HCT116 (cell line): ENCODE measurements around the gene PARP6. TPM values are rescaled to one million over a fixed set of nuclear protein-coding genes. Genes with fewer than 3 reads are reported as not detected.
A peak's percentile ranks its signal among the peaks of the same experiment; 100 is the strongest.

Experiments used
- ATAC-seq: fragments of 200-7000 bp; cut with Tn5 transposase; 2 replicates; pipeline ENCODE4 v1.9.1; 2020; ENCODE audit warnings: mild to moderate bottlenecking, moderate library complexity
- BruUV-seq: library from RNA; stranded (reverse); fragments of 400-500 nt; replicated peaks from 2 replicates; lab custom pipeline; 2021; lab: Mats Ljungman, UMichigan
- CTCF ChIA-PET: fragments of 300-600 bp; sonication (Branson Sonifier 250); formaldehyde crosslinking; loops from one replicate; lab custom pipeline; 2021; ENCODE audit warnings: antibody characterized with exemption; lab: Charles Lee
- POLR2A ChIA-PET: fragments of 300-600, 350-600 bp; sonication (Branson Sonifier 250); formaldehyde crosslinking; loops from one replicate; lab custom pipeline; 2021; ENCODE audit warnings: antibody characterized with exemption; lab: Charles Lee
- RAD21 ChIA-PET, 2 experiments: fragments of 300-600 bp; sonication (Branson Sonifier 250); formaldehyde crosslinking; loops; one replicate each; lab custom pipeline; 2023; ENCODE audit warnings: low total read pairs in 2 of 2; ENCODE audit not compliant: uncharacterized antibody in 2 of 2, unreplicated experiment in 2 of 2, low non-redundant PET in 1 of 2; lab: Charles Lee
- DNase-seq: peaks from one replicate; pipeline ENCODE4 v3.0.0-alpha.2; 2010; ENCODE audit warnings: low read depth, low spot score
- H2AFZ ChIP-seq: fragments of 200-600 bp; shearing (Covaris generic), sonication (generic); 2 replicates; pipeline ENCODE4 v1.6.1; 2017; ENCODE audit warnings: low read depth, mixed run types, mixed read lengths, antibody characterized with exemption, low read length; ENCODE audit not compliant: poor library complexity, severe bottlenecking
- H3K27ac ChIP-seq: 2 replicates; pipeline ENCODE4 v1.5.1; 2012; ENCODE audit warnings: low read depth, low read length
- H3K27me3 ChIP-seq: fragments of 200-600 bp; sonication (generic); 2 replicates; pipeline ENCODE4 v1.6.1; 2016; ENCODE audit warnings: mixed run types, low read length, mixed read lengths; ENCODE audit not compliant: insufficient read depth
- H3K36me3 ChIP-seq, 2 experiments: fragments of 200-500 bp in 1 of 2; fragments of 200-600 bp in 1 of 2; sonication (Bioruptor generic) in 1 of 2; sonication (generic) in 1 of 2; 2 replicates each; pipeline versions ENCODE4 v1.5.1 to v1.6.1; 2014 to 2016; ENCODE audit warnings: low read length in 2 of 2, inconsistent platforms in 1 of 2, mixed read lengths in 1 of 2, mixed run types in 1 of 2; ENCODE audit not compliant: insufficient read depth in 2 of 2, control insufficient read depth in 1 of 2
- H3K4me1 ChIP-seq, 2 experiments: fragments of 200-600 bp in 1 of 2; sonication (generic) in 1 of 2; 2 replicates each; pipeline versions ENCODE4 v1.5.1 to v1.6.1; 2012 to 2017; ENCODE audit warnings: low read length in 2 of 2, inconsistent platforms in 1 of 2, mild to moderate bottlenecking in 1 of 2, mixed read lengths in 1 of 2, mixed run types in 1 of 2, moderate library complexity in 1 of 2; ENCODE audit not compliant: insufficient read depth in 2 of 2, control insufficient read depth in 1 of 2
- H3K4me2 ChIP-seq: fragments of 200-600 bp; sonication (generic); 2 replicates; pipeline ENCODE4 v1.6.1; 2017; ENCODE audit warnings: mixed run types, low read length, mixed read lengths
- H3K4me3 ChIP-seq, 2 experiments: fragments of 200-600 bp in 1 of 2; sonication (generic) in 1 of 2; replicated peaks in 1 of 2; 2 replicates each; pipeline ENCODE4 v1.5.1; 2011 to 2016; ENCODE audit warnings: low read length in 2 of 2, control low read depth in 1 of 2, low read depth in 1 of 2, mild to moderate bottlenecking in 1 of 2, mixed read lengths in 1 of 2, mixed run types in 1 of 2
- H3K79me2 ChIP-seq: fragments of 200-600 bp; sonication (generic); 2 replicates; pipeline ENCODE4 v1.6.1; 2017; ENCODE audit warnings: mild to moderate bottlenecking, mixed run types, low read length, moderate library complexity, mixed read lengths; ENCODE audit not compliant: insufficient read depth
- H3K9ac ChIP-seq: fragments of 200-600 bp; sonication (generic); 2 replicates; pipeline ENCODE4 v1.6.1; 2016; ENCODE audit warnings: low read length, mixed read lengths
- H3K9me2 ChIP-seq: fragments of 200-600 bp; sonication (generic), shearing (Covaris generic); 2 replicates; pipeline ENCODE4 v1.6.1; 2017; ENCODE audit warnings: mixed run types, mild to moderate bottlenecking, moderate library complexity; ENCODE audit not compliant: insufficient read depth
- H3K9me3 ChIP-seq, 2 experiments: fragments of 200-500 bp in 1 of 2; fragments of 200-600 bp in 1 of 2; sonication (Bioruptor generic) in 1 of 2; sonication (generic) in 1 of 2; 2 replicates each; pipeline ENCODE4 v1.6.1; 2014 to 2017; ENCODE audit warnings: low read length in 2 of 2, mixed read lengths in 2 of 2, inconsistent platforms in 1 of 2, low read depth in 1 of 2, mild to moderate bottlenecking in 1 of 2, mixed run types in 1 of 2, moderate library complexity in 1 of 2; ENCODE audit not compliant: control insufficient read depth in 1 of 2, insufficient read depth in 1 of 2
- H4K20me1 ChIP-seq: fragments of 200-600 bp; sonication (generic), shearing (Covaris generic); 2 replicates; pipeline ENCODE4 v1.6.1; 2017; ENCODE audit warnings: mixed run types, mild to moderate bottlenecking, moderate library complexity; ENCODE audit not compliant: insufficient read depth
- CTCF ChIP-seq, 3 experiments: fragments of 200-600 bp in 1 of 3; sonication (generic) in 1 of 3; IDR thresholded peaks in 2 of 3; conservative IDR thresholded peaks in 1 of 3; 2 replicates each; pipeline ENCODE4 v1.5.1; 2012 to 2017; ENCODE audit warnings: low read depth in 2 of 3, low read length in 2 of 3, antibody characterized with exemption in 1 of 3, borderline replicate concordance in 1 of 3, control low read depth in 1 of 3, mild to moderate bottlenecking in 1 of 3, mixed read lengths in 1 of 3, mixed run types in 1 of 3, moderate library complexity in 1 of 3; ENCODE audit not compliant: insufficient read depth in 1 of 3
- ELF1 ChIP-seq: IDR thresholded peaks from 2 replicates; pipeline ENCODE4 v1.6.1; 2012; ENCODE audit warnings: low read depth, borderline replicate concordance
- EZH2 ChIP-seq: fragments of 200-600 bp; sonication (generic); IDR thresholded peaks from 2 replicates; pipeline ENCODE4 v1.6.1; 2017; ENCODE audit warnings: antibody characterized with exemption, mixed run types
- JUND ChIP-seq: IDR thresholded peaks from 2 replicates; pipeline ENCODE4 v1.6.1; 2012
- MAX ChIP-seq: IDR thresholded peaks from 2 replicates; pipeline ENCODE4 v1.6.1; 2012
- POLR2AphosphoS5 ChIP-seq: IDR thresholded peaks from 2 replicates; pipeline ENCODE4 v1.6.1; 2011; ENCODE audit warnings: mild to moderate bottlenecking, low read depth, low read length, moderate library complexity
- SP1 ChIP-seq: IDR thresholded peaks from 2 replicates; pipeline ENCODE4 v1.6.1; 2012; ENCODE audit warnings: low read depth
- SRF ChIP-seq: IDR thresholded peaks from 2 replicates; pipeline ENCODE4 v1.6.1; 2012; ENCODE audit warnings: low read depth
- TCF7L2 ChIP-seq: IDR thresholded peaks from 2 replicates; pipeline ENCODE4 v1.7.0; 2011; ENCODE audit warnings: borderline replicate concordance, inconsistent platforms; ENCODE audit not compliant: insufficient read depth, insufficient read length; ENCODE audit errors: extremely low read depth
- YY1 ChIP-seq: IDR thresholded peaks from 2 replicates; pipeline ENCODE4 v1.6.1; 2011; ENCODE audit warnings: low read length, low read depth, moderate library complexity, mild to moderate bottlenecking; ENCODE audit not compliant: insufficient replicate concordance; ENCODE audit errors: extremely low read depth
- ZFX ChIP-seq: fragments of 450-650 bp; IDR thresholded peaks from 2 replicates; pipeline ENCODE4 v1.6.1; 2017
- ZNF274 ChIP-seq: fragments of 200-500 bp; sonication (Bioruptor generic); IDR thresholded peaks from 2 replicates; pipeline ENCODE4 v1.6.1; 2014; ENCODE audit warnings: mild to moderate bottlenecking, low read depth, low read length, inconsistent platforms
- intact Hi-C: fragments of 100-400 bp; cut with micrococcal nuclease; formaldehyde crosslinking; loops from 2 replicates; pipeline ENCODE4 v1.10.0; 2022
- total RNA-seq: library from RNA; stranded (reverse); gene quantifications from one replicate; pipeline ENCODE4 v1.2.1, GENCODE V29; 2021; ENCODE audit not compliant: unreplicated experiment
- TF ChIP-seq, protein P1 (sequence below): IDR thresholded peaks from 2 replicates; pipeline ENCODE4 v1.6.1; 2012

The PARP6 gene
- total RNA-seq, 1 experiment from 2014 or later, result 67.9 TPM

DNA sequence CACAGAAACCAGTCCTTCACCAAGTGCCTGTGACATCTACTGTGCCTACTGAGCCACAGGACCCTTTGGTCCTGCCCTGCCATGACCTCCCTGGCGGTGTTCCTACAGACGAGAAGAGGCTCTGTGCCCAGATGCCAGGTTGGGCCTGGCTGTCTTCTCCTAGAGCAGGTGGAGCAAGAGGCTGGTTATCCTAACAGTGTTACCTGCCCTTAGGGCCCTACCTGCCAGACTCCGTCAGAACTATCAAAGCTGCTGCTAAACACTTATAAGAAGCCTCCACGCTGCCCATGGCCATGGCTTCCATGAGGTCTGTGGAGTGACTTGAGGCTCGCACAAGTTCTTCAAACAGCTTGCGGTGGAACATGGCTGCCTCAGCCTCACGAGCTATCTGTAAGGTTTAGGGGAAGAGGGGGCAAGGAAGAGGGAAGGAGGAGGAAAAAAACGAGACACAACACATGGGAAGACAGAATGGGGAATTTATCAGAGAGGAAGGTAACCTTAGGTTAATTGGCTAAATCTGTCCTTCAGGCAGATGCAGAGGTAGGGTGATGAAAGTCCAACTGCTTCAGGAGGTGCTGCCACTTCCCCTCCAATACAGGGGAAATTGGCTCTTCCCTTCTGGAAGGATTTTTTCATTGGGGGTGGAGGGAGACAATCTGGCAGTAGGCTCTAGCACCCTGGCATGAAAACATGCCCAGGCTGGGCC lies 69.4 kb downstream of the PARP6 start:
- Histone ChIP-seq H3K4me2 (no peak overlapping the region), H3K27me3 (no peaks in the 10 kb centered on the region), H3K9me3 (no peaks in the 10 kb centered on the region), H3K79me2 (peaks cover 57% of the 10 kb centered on the region), H3K4me1 (peaks cover 0 to 16% of the 10 kb centered on the region in 2 experiments; a peak in 2 of 4 replicates), H2AFZ (no peak overlapping the region), H4K20me1 (peaks cover 31% of the 10 kb centered on the region; the same call in 1 of the 2 replicates), H3K4me3 (no peak overlapping the region), H3K36me3 (peaks cover 74 to 86% of the 10 kb centered on the region in 2 experiments), H3K27ac (peak overlapping the region; percentile 33), H3K9me2 (no peaks in the 10 kb centered on the region)
- no peak for ATAC-seq
- CTCF ChIA-PET, result no interaction called here
- POLR2A ChIA-PET, result interaction anchor here (1.2 kb wide), 1 partner anchor 29 kb away, joined by 4 read pairs; the partner anchor contains the start of gene PKM
- intact Hi-C loops, result no loop called here
- no TSS peak for BruUV-seq
- TF ChIP-seq SRF (no peak), SP1 (no peak), ZNF274 (no peak), POLR2AphosphoS5 (no peak; the same call in 1 of the 2 replicates), ZFX (no peak), MAX (no peak), ELF1 (no peak), TCF7L2 (no peak), YY1 (no peak), EZH2 (no peak), JUND (no peak), CTCF (IDR thresholded peaks at IDR 0.05 in 2 of 3, conservative IDR thresholded peaks at IDR 0.05 in 1 of 3; ENCODE audit: borderline replicate concordance in 1 of 3, insufficient read depth in 1 of 3, low read depth in 2 of 3, low read length in 2 of 3) (no peak)
- TF ChIP-seq, protein P1, sequence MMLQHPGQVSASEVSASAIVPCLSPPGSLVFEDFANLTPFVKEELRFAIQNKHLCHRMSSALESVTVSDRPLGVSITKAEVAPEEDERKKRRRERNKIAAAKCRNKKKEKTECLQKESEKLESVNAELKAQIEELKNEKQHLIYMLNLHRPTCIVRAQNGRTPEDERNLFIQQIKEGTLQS, result no peak
- TF ChIP-seq, all 23 proteins: peak for 0
- no peak for DNase-seq
- RAD21 ChIA-PET, result no interaction called here
- no peak overlapping the region for H3K9ac ChIP-seq
